ENCODE results near the gene KDM1A.

GRCh38 chr1:23080885-23081284 is 61.6 kb downstream of the KDM1A start:
- TF ChIP-seq MAX (IDR thresholded peaks at IDR 0.05; ENCODE audit: insufficient read depth, insufficient read length) = no peak
- no peak for TF ChIP-seq EZH2 (IDR thresholded peaks at IDR 0.05; ENCODE audit: borderline replicate concordance, low read depth, low read length, severe bottlenecking)
- TF ChIP-seq CTCF (IDR thresholded peaks at IDR 0.05; ENCODE audit: extremely low read depth in 1 of 2, insufficient read depth in 1 of 2, low read depth in 1 of 2, low read length in 2 of 2) = no peak
- TF ChIP-seq POLR2AphosphoS5 (IDR thresholded peaks at IDR 0.05; ENCODE audit: insufficient read depth, low read depth, low read length) = no peak
- no peak for TF ChIP-seq POLR2A (IDR thresholded peaks at IDR 0.05; ENCODE audit: low read depth, low read length)
- no peak for TF ChIP-seq MYC (IDR thresholded peaks at IDR 0.05; ENCODE audit: low read depth, low read length)
